GM19468 (cell line): ENCODE measurements around the gene LSM7.

Experiments
- ATAC-seq: cut with Tn5 transposase; IDR thresholded peaks from one replicate; pipeline ENCODE4 v1.9.1; 2021; ENCODE audit warnings: mild to moderate bottlenecking, moderate library complexity, moderate number of reproducible peaks; ENCODE audit not compliant: unreplicated experiment; ENCODE audit errors: extremely low read depth

The LSM7 gene

GRCh38 chr19:2325281-2326046 lies 2.9 kb downstream of the LSM7 start:
- ATAC-seq: no peak

GRCh38 chr19:2324220-2324948 lies 4.0 kb downstream of the LSM7 start:
- no peak for ATAC-seq

GRCh38 chr19:2323707-2324106 lies 4.7 kb downstream of the LSM7 start:
- ATAC-seq: no peak

- ATAC-seq: no peak
These were observed 6.7 kb downstream of the LSM7 start for GRCh38 chr19:2321565-2322283.

GRCh38 chr19:2320939-2321338 lies 7.4 kb downstream of the LSM7 start:
- ATAC-seq: no peak

- ATAC-seq: no peak
These were observed 8.3 kb downstream of the LSM7 start for GRCh38 chr19:2320049-2320448.

GRCh38 chr19:2319551-2319950 lies 8.8 kb downstream of the LSM7 start:
- ATAC-seq: no peak

- no peak for ATAC-seq
These were observed 9.5 kb downstream of the LSM7 start for GRCh38 chr19:2318923-2319322.

GRCh38 chr19:2317756-2318155 lies 10.6 kb downstream of the LSM7 start:
- ATAC-seq: no peak

- no peak for ATAC-seq
These were observed 11.1 kb downstream of the LSM7 start for GRCh38 chr19:2317300-2317699.

GRCh38 chr19:2315818-2316353 lies 12.5 kb downstream of the LSM7 start:
- no peak for ATAC-seq

GRCh38 chr19:2315121-2315817 lies 13.1 kb downstream of the LSM7 start:
- ATAC-seq: no peak

- no peak for ATAC-seq
These were observed 15.4 kb downstream of the LSM7 start for GRCh38 chr19:2312820-2313501.

GRCh38 chr19:2311093-2311492 lies 17.3 kb downstream of the LSM7 start:
- no peak for ATAC-seq

- ATAC-seq: no peak
These were observed 18.5 kb downstream of the LSM7 start for GRCh38 chr19:2309734-2310362.

GRCh38 chr19:2308114-2308556 lies 20.3 kb downstream of the LSM7 start, which contains the start of gene LINGO3:
Gene LINGO3, minus strand, starts transcription at chr19:2308154. Its CDS starts 16,378 bp downstream, at chr19:2291776.
- no peak for ATAC-seq

GRCh38 chr19:2307518-2308012 lies 20.8 kb downstream of the LSM7 start:
- no peak for ATAC-seq

- ATAC-seq: no peak
These were observed 21.4 kb downstream of the LSM7 start for GRCh38 chr19:2306971-2307370.

GRCh38 chr19:2306281-2306806 lies 22.0 kb downstream of the LSM7 start:
- no peak for ATAC-seq
